Esophagus muscularis mucosa (tissue), 3 donors: ENCODE results near the gene BAMBI.

Experiments
- POLR2A ChIP-seq: fragments of 450-650 bp; IDR thresholded peaks from one replicate; pipeline ENCODE4 v1.6.1; 2017; ENCODE audit warnings: antibody characterized with exemption, moderate library complexity, mild to moderate bottlenecking, low read depth
- TF ChIP-seq, protein P1 (sequence below), 3 experiments: fragments of 200-600 bp in 2 of 3; fragments of 450-650 bp in 1 of 3; sonication (generic) in 2 of 3; IDR thresholded peaks; one replicate each; pipeline ENCODE4 v1.5.1; 2017 to 2019; ENCODE audit warnings: antibody characterized with exemption in 3 of 3, mild to moderate bottlenecking in 2 of 3, moderate library complexity in 1 of 3

DNA sequence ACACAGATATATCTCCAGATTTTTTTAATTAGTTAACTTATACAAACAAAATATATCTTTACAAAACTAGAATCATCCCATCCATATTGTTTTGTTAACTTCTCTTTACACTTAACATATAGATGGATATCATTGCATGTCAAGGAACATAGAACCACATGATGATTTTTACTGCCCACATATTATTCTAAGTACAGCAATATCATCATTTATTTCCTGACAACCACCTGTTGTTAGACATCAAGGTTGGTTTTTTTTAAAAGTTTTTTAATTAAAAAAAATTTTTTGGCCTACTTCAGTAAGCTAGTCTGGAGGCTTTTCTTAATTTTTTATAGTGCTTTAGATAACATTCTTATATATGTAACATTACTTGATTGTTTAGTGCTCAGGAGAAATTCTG, 38.9 kb upstream of the BAMBI start:
- TF ChIP-seq, protein P1, sequence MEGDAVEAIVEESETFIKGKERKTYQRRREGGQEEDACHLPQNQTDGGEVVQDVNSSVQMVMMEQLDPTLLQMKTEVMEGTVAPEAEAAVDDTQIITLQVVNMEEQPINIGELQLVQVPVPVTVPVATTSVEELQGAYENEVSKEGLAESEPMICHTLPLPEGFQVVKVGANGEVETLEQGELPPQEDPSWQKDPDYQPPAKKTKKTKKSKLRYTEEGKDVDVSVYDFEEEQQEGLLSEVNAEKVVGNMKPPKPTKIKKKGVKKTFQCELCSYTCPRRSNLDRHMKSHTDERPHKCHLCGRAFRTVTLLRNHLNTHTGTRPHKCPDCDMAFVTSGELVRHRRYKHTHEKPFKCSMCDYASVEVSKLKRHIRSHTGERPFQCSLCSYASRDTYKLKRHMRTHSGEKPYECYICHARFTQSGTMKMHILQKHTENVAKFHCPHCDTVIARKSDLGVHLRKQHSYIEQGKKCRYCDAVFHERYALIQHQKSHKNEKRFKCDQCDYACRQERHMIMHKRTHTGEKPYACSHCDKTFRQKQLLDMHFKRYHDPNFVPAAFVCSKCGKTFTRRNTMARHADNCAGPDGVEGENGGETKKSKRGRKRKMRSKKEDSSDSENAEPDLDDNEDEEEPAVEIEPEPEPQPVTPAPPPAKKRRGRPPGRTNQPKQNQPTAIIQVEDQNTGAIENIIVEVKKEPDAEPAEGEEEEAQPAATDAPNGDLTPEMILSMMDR (IDR thresholded peaks at IDR 0.05), result no peak
- no peak for TF ChIP-seq POLR2A
